HepG2 (cell line): ENCODE measurements around the gene CBLC. TPM values are rescaled to one million over a fixed set of nuclear protein-coding genes. Genes with fewer than 3 reads are reported as not detected.

ENCODE experiments used
- AGO2 ChIP-seq: fragments of 200-400 bp; formaldehyde crosslinking; optimal IDR thresholded peaks from 2 replicates; pipeline ENCODE3; 2017; ENCODE audit warnings: mild to moderate bottlenecking, low read depth, low read length, moderate library complexity
- BCL6 ChIP-seq: IDR thresholded peaks from 2 replicates; pipeline ENCODE4 v1.6.1; 2016; ENCODE audit warnings: missing genetic modification reagents, missing compliant biosample characterization
- ESRRA ChIP-seq: sonication (generic); formaldehyde crosslinking; IDR thresholded peaks from 2 replicates; pipeline ENCODE4 v1.5.1; 2020; ENCODE audit warnings: mild to moderate bottlenecking, low read depth, missing genetic modification reagents
- HIVEP1 ChIP-seq: sonication (generic); formaldehyde crosslinking; IDR thresholded peaks from 2 replicates; pipeline ENCODE4 v1.4.0; 2020; ENCODE audit warnings: mild to moderate bottlenecking, missing genetic modification reagents
- KDM4B ChIP-seq: sonication (generic); formaldehyde crosslinking; IDR thresholded peaks from 2 replicates; pipeline ENCODE4 v1.4.0; 2020; ENCODE audit warnings: missing genetic modification reagents
- KLF9 ChIP-seq: IDR thresholded peaks from 2 replicates; pipeline ENCODE4 v1.6.1; 2016; ENCODE audit warnings: low read depth
- PAX8 ChIP-seq: sonication (generic); formaldehyde crosslinking; IDR thresholded peaks from 2 replicates; pipeline ENCODE4 v1.8.0; 2022; ENCODE audit warnings: mild to moderate bottlenecking, missing genetic modification reagents, borderline replicate concordance
- POGZ ChIP-seq: sonication (generic); formaldehyde crosslinking; IDR thresholded peaks from 2 replicates; pipeline ENCODE4 v1.4.0; 2020; ENCODE audit warnings: mild to moderate bottlenecking, missing genetic modification reagents
- RBAK ChIP-seq: sonication (generic); formaldehyde crosslinking; IDR thresholded peaks from 2 replicates; pipeline ENCODE4 v1.5.1; 2020; ENCODE audit warnings: mild to moderate bottlenecking, missing genetic modification reagents
- RXRB ChIP-seq: IDR thresholded peaks from 2 replicates; pipeline ENCODE4 v1.6.1; 2016; ENCODE audit warnings: borderline replicate concordance, missing genetic modification reagents, missing compliant biosample characterization
- ZKSCAN1 ChIP-seq: fragments of 150-350 bp; IDR thresholded peaks from 2 replicates; pipeline ENCODE4 v1.6.1; 2014; ENCODE audit warnings: low read length
- ZNF143 ChIP-seq: sonication (generic); formaldehyde crosslinking; IDR thresholded peaks from 2 replicates; pipeline ENCODE4 v1.4.0; 2020; ENCODE audit warnings: missing genetic modification reagents
- ZNF30 ChIP-seq: sonication (generic); formaldehyde crosslinking; IDR thresholded peaks from 2 replicates; pipeline ENCODE4 v1.5.0; 2020; ENCODE audit warnings: mild to moderate bottlenecking, missing genetic modification reagents
- ZSCAN29 ChIP-seq: sonication (generic); formaldehyde crosslinking; conservative IDR thresholded peaks from 2 replicates; pipeline ENCODE4 v1.4.0; 2020; ENCODE audit warnings: mild to moderate bottlenecking, missing genetic modification reagents
- polyA plus RNA-seq, 8 experiments: library from polyadenylated mRNA; depleted of rRNA in 3 of 8; stranded (reverse) in 7 of 8; unstranded in 1 of 8; fragments of >200 nt; fragmentation: Illumina TruSeq in 4 of 8; extraction: Trizol in 4 of 8; gene quantifications; 2 replicates each; pipeline versions ENCODE4 v1.2.1 to v1.2.3, GENCODE V29; 2011 to 2016; ENCODE audit warnings: low read depth in 4 of 8, missing spikeins in 1 of 8, mixed read lengths in 1 of 8; ENCODE audit not compliant: insufficient read depth in 1 of 8
- total RNA-seq, 5 experiments: library from RNA; depleted of rRNA; stranded (reverse); fragments of >200 nt; fragmentation: Illumina TruSeq; extraction: Trizol; gene quantifications; 2 replicates each; pipeline ENCODE4 v1.2.3, GENCODE V29; 2016; ENCODE audit warnings: low read depth in 1 of 5
- TF ChIP-seq, protein P1 (sequence below): sonication (generic); formaldehyde crosslinking; IDR thresholded peaks from 2 replicates; pipeline ENCODE4 v1.4.0; 2020; ENCODE audit warnings: mild to moderate bottlenecking, missing genetic modification reagents
- TF ChIP-seq, protein P2 (sequence below): sonication (generic); formaldehyde crosslinking; IDR thresholded peaks from 2 replicates; pipeline ENCODE4 v1.9.0; 2022; ENCODE audit warnings: missing genetic modification reagents, mild to moderate bottlenecking, borderline replicate concordance
- TF ChIP-seq, protein P3 (sequence below): sonication (generic); formaldehyde crosslinking; IDR thresholded peaks from 2 replicates; pipeline ENCODE4 v1.4.0; 2020; ENCODE audit warnings: missing genetic modification reagents, borderline replicate concordance

The CBLC gene
- total and polyA plus RNA-seq, 2 of the 13 experiments (the other 11 are each of a cell fraction or from before 2014, with no cell fraction given) = 1.8 to 2.6 TPM

DNA sequence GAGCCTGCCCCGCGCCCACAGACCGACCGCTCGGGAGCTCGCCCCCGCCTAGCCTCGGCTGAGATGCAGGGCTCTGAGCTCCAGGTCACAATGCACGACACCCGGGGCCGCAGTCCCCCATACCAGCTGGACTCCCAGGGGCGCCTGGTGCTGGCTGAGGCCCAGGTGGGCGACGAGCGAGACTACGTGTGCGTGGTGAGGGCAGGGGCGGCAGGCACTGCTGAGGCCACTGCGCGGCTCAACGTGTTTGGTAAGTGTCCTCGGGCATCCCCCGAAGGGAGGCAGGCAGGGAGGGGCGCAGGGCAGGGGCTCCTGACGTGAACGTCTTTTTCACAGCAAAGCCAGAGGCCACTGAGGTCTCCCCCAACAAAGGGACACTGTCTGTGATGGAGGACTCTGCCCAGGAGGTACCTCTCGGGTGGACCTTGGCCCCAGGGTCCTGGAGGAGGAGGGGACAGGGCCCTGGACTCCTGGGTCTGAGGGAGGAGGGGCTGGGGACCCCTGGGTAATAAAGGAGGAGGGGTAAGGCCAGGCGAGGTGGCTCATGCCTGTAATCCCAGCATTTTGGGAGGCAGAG, 34.5 kb downstream of the CBLC start (continued):
- TF ChIP-seq KDM4B (CRISPR knock-in tag) = no peak
- no peak for TF ChIP-seq PAX8 (CRISPR knock-in tag)
- TF ChIP-seq ZNF30 (CRISPR knock-in tag) = no peak
- peak; percentile 48 for TF ChIP-seq RXRB
- peak; percentile 44; the same call in 1 of the 2 replicates for TF ChIP-seq BCL6 (CRISPR knock-in tag)
- no peak for TF ChIP-seq POGZ (CRISPR knock-in tag)
- peak; percentile 98 for TF ChIP-seq HIVEP1
- TF ChIP-seq, protein P1, sequence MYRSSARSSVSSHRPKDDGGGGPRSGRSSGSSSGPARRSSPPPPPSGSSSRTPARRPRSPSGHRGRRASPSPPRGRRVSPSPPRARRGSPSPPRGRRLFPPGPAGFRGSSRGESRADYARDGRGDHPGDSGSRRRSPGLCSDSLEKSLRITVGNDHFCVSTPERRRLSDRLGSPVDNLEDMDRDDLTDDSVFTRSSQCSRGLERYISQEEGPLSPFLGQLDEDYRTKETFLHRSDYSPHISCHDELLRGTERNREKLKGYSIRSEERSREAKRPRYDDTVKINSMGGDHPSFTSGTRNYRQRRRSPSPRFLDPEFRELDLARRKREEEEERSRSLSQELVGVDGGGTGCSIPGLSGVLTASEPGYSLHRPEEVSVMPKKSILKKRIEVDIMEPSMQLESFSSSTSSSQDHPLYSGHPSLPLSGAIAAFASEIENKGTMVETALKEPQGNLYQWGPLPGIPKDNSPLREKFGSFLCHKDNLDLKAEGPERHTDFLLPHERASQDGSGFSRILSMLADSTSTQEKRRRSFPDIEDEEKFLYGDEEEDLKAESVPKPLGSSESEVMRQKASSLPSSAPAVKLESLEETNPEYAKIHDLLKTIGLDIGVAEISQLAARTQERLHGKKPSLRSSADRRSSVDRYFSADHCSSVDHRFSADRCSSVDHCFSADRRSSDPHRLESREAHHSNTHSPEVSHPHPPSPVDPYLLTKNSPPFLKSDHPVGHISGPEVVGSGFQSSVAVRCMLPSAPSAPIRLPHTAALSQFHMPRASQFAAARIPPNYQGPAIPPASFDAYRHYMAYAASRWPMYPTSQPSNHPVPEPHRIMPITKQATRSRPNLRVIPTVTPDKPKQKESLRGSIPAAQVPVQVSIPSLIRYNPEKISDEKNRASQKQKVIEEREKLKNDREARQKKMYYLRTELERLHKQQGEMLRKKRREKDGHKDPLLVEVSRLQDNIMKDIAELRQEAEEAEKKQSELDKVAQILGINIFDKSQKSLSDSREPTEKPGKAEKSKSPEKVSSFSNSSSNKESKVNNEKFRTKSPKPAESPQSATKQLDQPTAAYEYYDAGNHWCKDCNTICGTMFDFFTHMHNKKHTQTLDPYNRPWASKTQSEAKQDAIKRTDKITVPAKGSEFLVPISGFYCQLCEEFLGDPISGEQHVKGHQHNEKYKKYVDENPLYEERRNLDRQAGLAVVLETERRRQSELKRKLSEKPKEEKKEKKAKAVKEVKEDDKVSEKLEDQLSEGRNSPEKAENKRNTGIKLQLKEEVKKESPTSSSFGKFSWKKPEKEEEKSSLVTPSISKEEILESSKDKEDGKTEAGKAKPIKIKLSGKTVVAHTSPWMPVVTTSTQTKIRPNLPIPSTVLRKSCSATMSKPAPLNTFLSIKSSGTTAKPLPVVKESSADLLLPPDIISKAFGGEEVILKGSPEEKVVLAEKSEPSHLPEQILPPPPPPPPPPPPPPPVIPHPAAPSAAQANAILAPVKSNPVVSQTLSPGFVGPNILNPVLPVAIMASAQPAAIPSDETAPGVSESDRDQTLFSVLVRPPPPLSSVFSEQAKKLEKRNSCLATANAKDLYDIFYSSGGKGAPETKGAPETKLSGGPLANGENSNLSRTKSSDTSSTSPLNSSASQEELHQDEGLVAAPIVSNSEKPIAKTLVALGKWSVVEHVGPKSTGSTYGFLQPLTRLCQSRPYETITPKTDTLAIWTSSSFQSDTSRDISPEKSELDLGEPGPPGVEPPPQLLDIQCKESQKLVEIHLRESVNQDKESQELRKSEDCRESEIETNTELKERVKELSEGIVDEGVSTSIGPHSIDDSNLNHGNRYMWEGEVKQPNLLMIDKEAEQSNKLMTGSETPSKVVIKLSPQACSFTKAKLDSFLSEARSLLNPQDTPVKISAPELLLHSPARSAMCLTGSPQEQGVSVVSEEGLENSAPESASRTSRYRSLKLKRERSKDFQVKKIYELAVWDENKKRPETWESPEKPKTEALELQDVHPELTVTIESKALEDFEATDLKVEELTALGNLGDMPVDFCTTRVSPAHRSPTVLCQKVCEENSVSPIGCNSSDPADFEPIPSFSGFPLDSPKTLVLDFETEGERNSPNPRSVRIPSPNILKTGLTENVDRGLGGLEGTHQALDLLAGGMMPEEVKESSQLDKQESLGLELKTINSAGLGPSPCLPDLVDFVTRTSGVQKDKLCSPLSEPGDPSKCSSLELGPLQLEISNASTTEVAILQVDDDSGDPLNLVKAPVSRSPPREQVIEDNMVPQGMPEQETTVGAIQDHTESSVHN = no peak
- TF ChIP-seq ZNF143 (CRISPR knock-in tag) = peak; percentile 43; the same call in 1 of the 2 replicates
- TF ChIP-seq ESRRA (CRISPR knock-in tag) = peak; percentile 46; the same call in 1 of the 2 replicates
- TF ChIP-seq AGO2 = peak; percentile 89
- TF ChIP-seq ZKSCAN1 = no peak
- TF ChIP-seq RBAK (CRISPR knock-in tag) = 0 out of 2 replicates have a peak, but pooled peaks have one; percentile 42
- no peak for TF ChIP-seq KLF9 (CRISPR knock-in tag)
- TF ChIP-seq, protein P2, sequence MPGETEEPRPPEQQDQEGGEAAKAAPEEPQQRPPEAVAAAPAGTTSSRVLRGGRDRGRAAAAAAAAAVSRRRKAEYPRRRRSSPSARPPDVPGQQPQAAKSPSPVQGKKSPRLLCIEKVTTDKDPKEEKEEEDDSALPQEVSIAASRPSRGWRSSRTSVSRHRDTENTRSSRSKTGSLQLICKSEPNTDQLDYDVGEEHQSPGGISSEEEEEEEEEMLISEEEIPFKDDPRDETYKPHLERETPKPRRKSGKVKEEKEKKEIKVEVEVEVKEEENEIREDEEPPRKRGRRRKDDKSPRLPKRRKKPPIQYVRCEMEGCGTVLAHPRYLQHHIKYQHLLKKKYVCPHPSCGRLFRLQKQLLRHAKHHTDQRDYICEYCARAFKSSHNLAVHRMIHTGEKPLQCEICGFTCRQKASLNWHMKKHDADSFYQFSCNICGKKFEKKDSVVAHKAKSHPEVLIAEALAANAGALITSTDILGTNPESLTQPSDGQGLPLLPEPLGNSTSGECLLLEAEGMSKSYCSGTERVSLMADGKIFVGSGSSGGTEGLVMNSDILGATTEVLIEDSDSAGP (CRISPR knock-in tag) = 0 out of 2 replicates have a peak, but pooled peaks have one; percentile 31
- no peak for TF ChIP-seq ZSCAN29 (CRISPR knock-in tag)
- TF ChIP-seq, protein P3, sequence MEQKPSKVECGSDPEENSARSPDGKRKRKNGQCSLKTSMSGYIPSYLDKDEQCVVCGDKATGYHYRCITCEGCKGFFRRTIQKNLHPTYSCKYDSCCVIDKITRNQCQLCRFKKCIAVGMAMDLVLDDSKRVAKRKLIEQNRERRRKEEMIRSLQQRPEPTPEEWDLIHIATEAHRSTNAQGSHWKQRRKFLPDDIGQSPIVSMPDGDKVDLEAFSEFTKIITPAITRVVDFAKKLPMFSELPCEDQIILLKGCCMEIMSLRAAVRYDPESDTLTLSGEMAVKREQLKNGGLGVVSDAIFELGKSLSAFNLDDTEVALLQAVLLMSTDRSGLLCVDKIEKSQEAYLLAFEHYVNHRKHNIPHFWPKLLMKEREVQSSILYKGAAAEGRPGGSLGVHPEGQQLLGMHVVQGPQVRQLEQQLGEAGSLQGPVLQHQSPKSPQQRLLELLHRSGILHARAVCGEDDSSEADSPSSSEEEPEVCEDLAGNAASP = peak; percentile 51; the same call in 1 of the 2 replicates
